ENCODE data around the gene NR1I3.
"Not testable (repeated sequence)": the region's sequence is repeated elsewhere in the genome, so short reads cannot be mapped to it uniquely, and the experiment has no call there.

Gene NR1I3

GRCh38 chr1:161238039-161238473 lies at the start of gene NR1I3:
TSS of gene NR1I3 (minus strand) at chr1:161238203. CDS start at chr1:161236565, 1,638 bp downstream.
- DNase-seq: no peak

GRCh38 chr1:161287482-161288054 lies 49.6 kb upstream of the NR1I3 start:
- no peak for DNase-seq

GRCh38 chr1:161285521-161285920 lies 47.5 kb upstream of the NR1I3 start:
- no peak for DNase-seq

GRCh38 chr1:161285113-161285512 lies 47.1 kb upstream of the NR1I3 start:
- DNase-seq: no peak

GRCh38 chr1:161282991-161283390 lies 45.0 kb upstream of the NR1I3 start:
- no peak for DNase-seq

- no peak for DNase-seq
These were observed 36.9 kb upstream of the NR1I3 start for GRCh38 chr1:161274874-161275273.

- no peak for DNase-seq
These were observed 35.4 kb upstream of the NR1I3 start for GRCh38 chr1:161273402-161273801.

GRCh38 chr1:161267321-161267720 lies 29.3 kb upstream of the NR1I3 start:
- DNase-seq: no peak

- no peak for DNase-seq
These were observed 28.8 kb upstream of the NR1I3 start for GRCh38 chr1:161266836-161267235.

GRCh38 chr1:161266202-161266601 lies 28.2 kb upstream of the NR1I3 start:
- no peak for DNase-seq

- no peak for DNase-seq
These were observed 27.3 kb upstream of the NR1I3 start for GRCh38 chr1:161265305-161265704.

- no peak for DNase-seq
These were observed 23.5 kb upstream of the NR1I3 start for GRCh38 chr1:161261261-161262235.

GRCh38 chr1:161260376-161261260 lies 22.6 kb upstream of the NR1I3 start:
- DNase-seq: no peak

GRCh38 chr1:161259765-161260164 lies 21.8 kb upstream of the NR1I3 start:
- DNase-seq: no peak

GRCh38 chr1:161259345-161259702 lies 21.3 kb upstream of the NR1I3 start:
- DNase-seq: no peak

GRCh38 chr1:161258439-161259344 lies 20.7 kb upstream of the NR1I3 start, which contains the start of gene PCP4L1:
TSS of gene PCP4L1 (plus strand) at chr1:161258745. CDS start at chr1:161258975, 230 bp downstream.
- DNase-seq: no peak

GRCh38 chr1:161257109-161257508 lies 19.1 kb upstream of the NR1I3 start:
- DNase-seq: not testable (repeated sequence)

GRCh38 chr1:161255955-161256520 lies 18.0 kb upstream of the NR1I3 start:
- not testable (repeated sequence) for DNase-seq

- not testable (repeated sequence) for DNase-seq
These were observed 17.3 kb upstream of the NR1I3 start for GRCh38 chr1:161255302-161255701.

- no peak for DNase-seq
These were observed 13.6 kb upstream of the NR1I3 start for GRCh38 chr1:161251579-161251978.

- no peak for DNase-seq
These were observed 12.8 kb upstream of the NR1I3 start for GRCh38 chr1:161250829-161251228.

GRCh38 chr1:161250100-161250499 lies 12.1 kb upstream of the NR1I3 start:
- DNase-seq: not testable (repeated sequence)

Data from SHP77 (cell line).